MCF 10A (cell line): Measurements from ENCODE around the gene IFNL3. TPM values are rescaled to one million over a fixed set of nuclear protein-coding genes. Genes with fewer than 3 reads are reported as not detected.

Experiments used
- BruUV-seq: library from RNA; stranded (reverse); fragments of 400-500 nt; replicated peaks from 2 replicates; lab custom pipeline; 2021; lab: Mats Ljungman, UMichigan
- CTCF ChIA-PET: fragments of 300-600 bp; sonication (Branson Sonifier 250); formaldehyde crosslinking; extraction: SDS; loops from one replicate; lab custom pipeline; 2021; ENCODE audit warnings: antibody characterized with exemption, inconsistent platforms; lab: Yijun Ruan, JAX
- POLR2A ChIA-PET: fragments of 300-600, 350-650 bp; sonication (Branson Sonifier 250); formaldehyde crosslinking; extraction: SDS; loops from one replicate; lab custom pipeline; 2020; ENCODE audit warnings: antibody characterized with exemption, inconsistent platforms; lab: Yijun Ruan, JAX
- DNase-seq: peaks from one replicate; pipeline ENCODE4 v3.0.0-alpha.2; 2018; ENCODE audit not compliant: unreplicated experiment
- H3K27ac Mint-ChIP-seq: one replicate; pipeline ENCODE4 v1.8.0; 2022; ENCODE audit warnings: mild to moderate bottlenecking, low read depth, mixed read lengths; ENCODE audit not compliant: unreplicated experiment
- H3K27me3 Mint-ChIP-seq: one replicate; pipeline ENCODE4 v1.8.0; 2022; ENCODE audit warnings: mixed read lengths; ENCODE audit not compliant: insufficient read depth, unreplicated experiment
- H3K36me3 Mint-ChIP-seq: one replicate; pipeline ENCODE4 v1.8.0; 2022; ENCODE audit warnings: mild to moderate bottlenecking, moderate library complexity, mixed read lengths; ENCODE audit not compliant: insufficient read depth, unreplicated experiment
- H3K4me1 Mint-ChIP-seq: one replicate; pipeline ENCODE4 v1.8.0; 2022; ENCODE audit warnings: mixed read lengths; ENCODE audit not compliant: insufficient read depth, unreplicated experiment
- H3K4me3 Mint-ChIP-seq: one replicate; pipeline ENCODE4 v1.8.0; 2022; ENCODE audit warnings: mild to moderate bottlenecking, moderate library complexity, mixed read lengths; ENCODE audit not compliant: unreplicated experiment
- H3K9me3 Mint-ChIP-seq: one replicate; pipeline ENCODE4 v1.8.0; 2022; ENCODE audit warnings: mixed read lengths; ENCODE audit not compliant: unreplicated experiment
- intact Hi-C: fragments of 100-400 bp; cut with micrococcal nuclease; formaldehyde crosslinking; loops from 2 replicates; pipeline ENCODE4 v1.14.1; 2022
- total RNA-seq: library from RNA; stranded (reverse); gene quantifications from 2 replicates; pipeline ENCODE4 v1.2.3, GENCODE V29; 2022
- TF ChIP-seq, protein P1 (sequence below): fragments of 200-600 bp; IDR thresholded peaks from one replicate; pipeline ENCODE4 v1.8.0; 2022; ENCODE audit warnings: antibody characterized with exemption, mild to moderate bottlenecking; ENCODE audit not compliant: unreplicated experiment

IFNL3 gene
- total RNA-seq, 1 experiment from 2014 or later: not detected

DNA sequence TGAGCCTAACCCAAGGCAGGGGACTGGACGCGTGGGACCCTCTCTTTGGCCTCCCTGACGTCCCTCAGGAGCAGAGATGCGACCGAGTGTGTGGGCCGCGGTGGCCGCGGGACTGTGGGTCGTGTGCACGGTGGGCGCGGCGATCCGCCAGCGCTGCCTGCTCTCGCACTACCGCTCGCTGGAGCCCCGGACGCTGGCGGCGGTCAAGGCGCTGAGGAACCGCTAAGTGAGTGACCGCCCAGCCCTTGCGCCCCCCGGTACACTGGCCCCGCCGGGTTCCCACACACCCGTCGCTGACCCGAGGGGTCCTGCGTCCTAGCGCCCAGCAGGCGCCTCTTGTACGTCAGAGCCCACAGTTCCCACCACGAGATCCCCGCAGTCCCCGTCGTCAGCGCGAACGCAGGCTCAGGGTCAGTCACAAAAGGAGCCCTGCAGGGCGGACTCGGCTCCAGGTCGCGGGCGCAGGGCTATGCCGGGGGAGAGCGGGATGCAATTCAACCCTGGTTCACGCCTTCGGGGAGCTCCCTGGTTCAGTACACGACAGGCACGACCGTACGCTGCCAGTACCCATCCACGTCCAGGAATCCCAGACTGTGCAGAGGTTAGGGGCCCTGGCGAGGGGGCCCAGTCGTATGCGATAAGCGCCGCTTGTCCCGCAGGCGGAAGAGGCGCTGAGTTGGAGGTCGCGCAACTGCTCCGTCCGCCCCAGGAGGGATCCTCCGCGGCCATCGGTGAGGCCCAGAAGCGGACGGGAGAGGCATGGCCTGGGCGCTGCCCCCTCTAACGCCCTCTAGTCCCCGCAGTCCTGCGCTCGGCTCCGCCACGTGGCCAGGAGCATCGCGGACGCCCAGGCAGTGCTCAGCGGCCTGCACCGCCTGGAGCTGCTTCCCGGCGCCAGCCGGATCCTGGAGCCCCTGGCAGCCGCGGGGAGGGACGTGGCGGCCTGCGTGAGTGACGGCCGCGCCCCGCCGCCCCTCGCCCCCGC, 19.8 kb upstream of the IFNL3 start:
- POLR2A ChIA-PET: no interaction called here
- no peaks in the 10 kb centered on the region for H3K36me3 Mint-ChIP-seq
- no peak overlapping the region for H3K4me3 Mint-ChIP-seq
- H3K27me3 Mint-ChIP-seq: peaks cover 47% of the 10 kb centered on the region
- TF ChIP-seq, protein P1, sequence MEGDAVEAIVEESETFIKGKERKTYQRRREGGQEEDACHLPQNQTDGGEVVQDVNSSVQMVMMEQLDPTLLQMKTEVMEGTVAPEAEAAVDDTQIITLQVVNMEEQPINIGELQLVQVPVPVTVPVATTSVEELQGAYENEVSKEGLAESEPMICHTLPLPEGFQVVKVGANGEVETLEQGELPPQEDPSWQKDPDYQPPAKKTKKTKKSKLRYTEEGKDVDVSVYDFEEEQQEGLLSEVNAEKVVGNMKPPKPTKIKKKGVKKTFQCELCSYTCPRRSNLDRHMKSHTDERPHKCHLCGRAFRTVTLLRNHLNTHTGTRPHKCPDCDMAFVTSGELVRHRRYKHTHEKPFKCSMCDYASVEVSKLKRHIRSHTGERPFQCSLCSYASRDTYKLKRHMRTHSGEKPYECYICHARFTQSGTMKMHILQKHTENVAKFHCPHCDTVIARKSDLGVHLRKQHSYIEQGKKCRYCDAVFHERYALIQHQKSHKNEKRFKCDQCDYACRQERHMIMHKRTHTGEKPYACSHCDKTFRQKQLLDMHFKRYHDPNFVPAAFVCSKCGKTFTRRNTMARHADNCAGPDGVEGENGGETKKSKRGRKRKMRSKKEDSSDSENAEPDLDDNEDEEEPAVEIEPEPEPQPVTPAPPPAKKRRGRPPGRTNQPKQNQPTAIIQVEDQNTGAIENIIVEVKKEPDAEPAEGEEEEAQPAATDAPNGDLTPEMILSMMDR: no peak
- CTCF ChIA-PET: no interaction called here
- no peak overlapping the region for H3K27ac Mint-ChIP-seq
- BruUV-seq: no TSS peak
- intact Hi-C loops: no loop called here
- no peaks in the 10 kb centered on the region for H3K4me1 Mint-ChIP-seq
- no peaks in the 10 kb centered on the region for H3K9me3 Mint-ChIP-seq
- no peak for DNase-seq

GRCh38 chr19:39263912-39264305, 19.1 kb upstream of the IFNL3 start:
- H3K4me1 Mint-ChIP-seq: no peaks in the 10 kb centered on the region
- H3K27ac Mint-ChIP-seq: no peak overlapping the region
- peaks cover 47% of the 10 kb centered on the region for H3K27me3 Mint-ChIP-seq
- TF ChIP-seq, protein P1: no peak
- intact Hi-C loops: no loop called here
- no peaks in the 10 kb centered on the region for H3K36me3 Mint-ChIP-seq
- no peak for DNase-seq
- no TSS peak for BruUV-seq
- no peak overlapping the region for H3K4me3 Mint-ChIP-seq
- no peaks in the 10 kb centered on the region for H3K9me3 Mint-ChIP-seq
- CTCF ChIA-PET: no interaction called here
- POLR2A ChIA-PET: interaction anchor here (0.7 kb wide), 1 partner anchor 70 kb away, joined by 3 read pairs; no protein-coding TSS in a partner anchor

DNA sequence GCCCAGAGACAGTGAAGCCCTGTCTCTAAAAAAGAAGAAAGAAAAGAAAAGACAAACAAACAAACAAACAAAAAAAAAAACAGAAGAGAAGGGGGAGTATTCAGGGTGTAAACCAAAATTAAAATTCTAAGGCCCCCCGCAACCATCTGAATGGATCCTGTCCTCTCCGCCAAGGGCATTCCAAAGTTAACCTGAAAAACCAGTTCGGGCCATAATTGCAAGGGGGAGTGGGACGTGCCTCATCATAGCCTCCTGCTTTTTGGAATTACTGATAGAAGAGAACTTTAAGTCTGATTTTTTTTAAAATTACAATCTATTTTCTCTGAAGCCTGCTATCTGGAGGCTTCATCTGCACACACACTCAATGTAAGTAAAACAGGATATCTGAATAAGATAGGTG, 17.7 kb upstream of the IFNL3 start:
- H3K9me3 Mint-ChIP-seq: no peaks in the 10 kb centered on the region
- H3K4me1 Mint-ChIP-seq: no peaks in the 10 kb centered on the region
- H3K27me3 Mint-ChIP-seq: peaks cover 44% of the 10 kb centered on the region
- POLR2A ChIA-PET: no interaction called here
- no peak overlapping the region for H3K4me3 Mint-ChIP-seq
- no peak for DNase-seq
- BruUV-seq: no TSS peak
- CTCF ChIA-PET: interaction anchor here (0.6 kb wide), 1 partner anchor 72 kb away, joined by 4 read pairs; no protein-coding TSS in a partner anchor
- TF ChIP-seq, protein P1: no peak
- intact Hi-C loops: no loop called here
- no peaks in the 10 kb centered on the region for H3K36me3 Mint-ChIP-seq
- no peak overlapping the region for H3K27ac Mint-ChIP-seq

- intact Hi-C loops: no loop called here
- no peak for DNase-seq
- Mint-ChIP-seq H3K4me3 (no peak overlapping the region), H3K36me3 (no peaks in the 10 kb centered on the region), H3K4me1 (no peaks in the 10 kb centered on the region), H3K9me3 (no peaks in the 10 kb centered on the region), H3K27ac (no peak overlapping the region), H3K27me3 (peaks cover 48% of the 10 kb centered on the region)
- no TSS peak for BruUV-seq
- ChIA-PET CTCF (interaction anchor here (0.6 to 0.7 kb wide), 2 partner anchors 73 to 74 kb away, joined by 3 read pairs; no protein-coding TSS in a partner anchor), POLR2A (no interaction called here)
- TF ChIP-seq, protein P1: no peak
These were observed 16.9 kb upstream of the IFNL3 start for GRCh38 chr19:39261704-39262103.
